GM12801 (cell line): ENCODE data around the gene APRT.

Experiments
- TF ChIP-seq, protein P1 (sequence below): IDR thresholded peaks from one replicate; pipeline ENCODE4 v1.5.1; 2011; ENCODE audit warnings: control low read depth; ENCODE audit not compliant: insufficient read length; ENCODE audit errors: extremely low read depth

APRT gene

DNA sequence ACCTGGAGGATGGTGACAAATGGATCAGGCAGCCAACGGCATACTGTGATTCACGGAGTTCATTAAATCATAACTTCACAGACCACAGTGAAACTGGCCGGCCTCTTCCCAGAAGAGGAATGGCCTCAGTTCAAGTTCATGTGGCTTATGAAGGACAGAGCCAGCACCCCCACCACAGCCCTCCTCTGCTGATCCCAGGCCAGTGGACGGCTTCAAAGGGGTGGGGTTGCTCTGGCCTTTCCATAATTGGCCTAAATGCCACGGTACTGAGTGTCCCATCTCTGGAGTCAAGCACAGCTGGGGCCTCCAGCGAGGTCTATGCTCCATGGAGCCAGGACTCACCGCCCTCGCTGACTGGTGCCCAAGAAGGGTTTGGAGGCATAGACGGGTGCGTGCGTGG, 23.7 kb upstream of the APRT start:
- TF ChIP-seq, protein P1, sequence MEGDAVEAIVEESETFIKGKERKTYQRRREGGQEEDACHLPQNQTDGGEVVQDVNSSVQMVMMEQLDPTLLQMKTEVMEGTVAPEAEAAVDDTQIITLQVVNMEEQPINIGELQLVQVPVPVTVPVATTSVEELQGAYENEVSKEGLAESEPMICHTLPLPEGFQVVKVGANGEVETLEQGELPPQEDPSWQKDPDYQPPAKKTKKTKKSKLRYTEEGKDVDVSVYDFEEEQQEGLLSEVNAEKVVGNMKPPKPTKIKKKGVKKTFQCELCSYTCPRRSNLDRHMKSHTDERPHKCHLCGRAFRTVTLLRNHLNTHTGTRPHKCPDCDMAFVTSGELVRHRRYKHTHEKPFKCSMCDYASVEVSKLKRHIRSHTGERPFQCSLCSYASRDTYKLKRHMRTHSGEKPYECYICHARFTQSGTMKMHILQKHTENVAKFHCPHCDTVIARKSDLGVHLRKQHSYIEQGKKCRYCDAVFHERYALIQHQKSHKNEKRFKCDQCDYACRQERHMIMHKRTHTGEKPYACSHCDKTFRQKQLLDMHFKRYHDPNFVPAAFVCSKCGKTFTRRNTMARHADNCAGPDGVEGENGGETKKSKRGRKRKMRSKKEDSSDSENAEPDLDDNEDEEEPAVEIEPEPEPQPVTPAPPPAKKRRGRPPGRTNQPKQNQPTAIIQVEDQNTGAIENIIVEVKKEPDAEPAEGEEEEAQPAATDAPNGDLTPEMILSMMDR = no peak

DNA sequence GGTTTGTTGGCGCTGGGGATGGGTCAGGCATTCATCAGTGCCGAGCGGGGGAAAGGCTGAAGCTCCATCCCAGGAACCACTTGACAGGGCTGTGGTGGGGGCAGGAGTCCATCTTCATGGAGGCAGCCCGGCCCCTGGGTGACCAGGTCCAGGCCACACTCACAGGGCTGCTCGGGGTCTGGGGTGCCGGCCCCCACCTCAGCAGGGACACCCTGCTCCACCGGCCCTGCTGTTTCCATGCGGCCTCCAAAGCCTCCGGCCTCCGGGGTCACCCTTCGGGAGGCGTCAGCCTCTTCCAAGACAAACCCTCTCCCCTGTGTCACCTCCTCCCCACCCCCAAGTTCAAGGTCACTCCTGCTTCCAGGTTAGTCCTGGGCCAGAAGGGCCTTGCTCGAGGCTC, 22.9 kb upstream of the APRT start:
- TF ChIP-seq, protein P1 = no peak

DNA sequence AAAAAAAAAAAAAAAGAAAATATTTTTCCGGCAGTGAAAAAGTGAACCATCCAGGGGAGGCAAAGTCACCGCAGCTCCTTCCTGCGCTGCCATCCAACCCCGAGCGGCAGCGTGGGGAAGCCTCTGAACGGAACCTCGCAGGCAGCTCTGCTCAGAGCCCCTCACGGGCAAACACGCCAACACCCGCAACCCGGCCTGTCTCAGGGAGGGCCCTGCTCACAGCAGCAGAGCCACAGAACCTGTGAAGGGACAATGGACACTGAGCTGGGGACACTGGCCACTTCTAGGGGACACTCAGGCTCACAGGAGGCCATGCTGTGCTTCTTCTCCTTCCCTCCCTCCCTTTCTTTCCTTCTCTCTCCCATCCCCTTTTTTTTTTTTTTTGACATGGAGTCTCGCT, 21.4 kb upstream of the APRT start:
- TF ChIP-seq, protein P1 = no peak

DNA sequence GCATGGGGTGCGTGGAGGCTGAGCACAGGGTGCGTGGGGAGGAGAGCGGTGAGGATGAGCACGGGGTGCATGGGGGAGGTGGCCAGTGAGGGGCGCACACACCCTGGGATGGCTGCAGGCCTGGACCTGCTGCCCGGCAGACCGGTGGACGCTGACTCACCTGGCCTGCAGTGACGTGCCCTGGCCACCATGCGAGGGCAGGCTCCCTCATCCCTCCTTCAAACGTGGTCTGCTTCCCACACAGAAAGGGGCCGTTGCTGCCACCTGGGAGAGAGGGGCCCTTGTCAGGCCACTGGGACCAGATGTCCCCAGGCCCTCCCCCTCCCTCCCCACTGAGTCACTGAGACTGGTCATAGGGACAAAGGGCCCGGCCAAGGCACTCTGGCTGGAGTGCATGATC, 20.1 kb upstream of the APRT start:
- TF ChIP-seq, protein P1 = no peak

DNA sequence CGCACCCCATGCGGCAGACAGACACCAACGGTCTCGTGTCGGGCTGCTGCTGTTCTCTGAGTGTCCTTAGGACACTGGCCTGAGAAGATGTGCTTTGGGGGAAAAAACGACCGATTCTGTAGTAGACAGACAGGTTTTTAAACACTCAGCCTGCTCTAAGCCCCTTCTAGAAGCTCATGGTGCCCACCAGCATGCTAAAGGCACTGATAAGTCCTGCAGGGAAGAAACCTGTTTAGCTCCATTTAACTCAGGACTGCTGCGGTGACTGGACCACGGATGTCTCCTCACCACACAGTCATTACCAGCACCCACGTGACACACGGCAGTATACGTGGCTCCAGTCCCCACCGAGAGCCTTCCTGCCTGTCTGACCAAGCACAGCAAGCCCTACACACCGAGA, 19.1 kb upstream of the APRT start:
- TF ChIP-seq, protein P1 = no peak

DNA sequence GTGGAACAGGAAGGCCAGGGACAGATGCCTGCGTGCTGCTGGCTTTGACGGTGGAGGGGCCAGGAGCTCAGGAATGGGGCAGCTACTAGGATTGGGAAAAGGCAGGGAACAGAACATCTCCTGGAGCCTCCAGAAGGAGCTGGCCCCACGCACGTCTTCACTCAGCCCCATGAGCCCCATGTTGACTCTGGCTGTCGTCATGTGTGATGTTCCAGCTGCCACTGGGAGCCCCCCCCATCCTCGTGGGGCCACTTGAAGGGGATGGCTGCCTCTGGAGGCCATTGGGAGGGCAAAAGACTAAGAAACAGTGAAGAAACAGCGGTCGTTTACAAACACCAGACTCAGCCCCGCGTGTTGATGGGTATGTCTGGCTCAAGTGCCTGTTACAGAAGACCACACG, 18.5 kb upstream of the APRT start:
- TF ChIP-seq, protein P1 = no peak

DNA sequence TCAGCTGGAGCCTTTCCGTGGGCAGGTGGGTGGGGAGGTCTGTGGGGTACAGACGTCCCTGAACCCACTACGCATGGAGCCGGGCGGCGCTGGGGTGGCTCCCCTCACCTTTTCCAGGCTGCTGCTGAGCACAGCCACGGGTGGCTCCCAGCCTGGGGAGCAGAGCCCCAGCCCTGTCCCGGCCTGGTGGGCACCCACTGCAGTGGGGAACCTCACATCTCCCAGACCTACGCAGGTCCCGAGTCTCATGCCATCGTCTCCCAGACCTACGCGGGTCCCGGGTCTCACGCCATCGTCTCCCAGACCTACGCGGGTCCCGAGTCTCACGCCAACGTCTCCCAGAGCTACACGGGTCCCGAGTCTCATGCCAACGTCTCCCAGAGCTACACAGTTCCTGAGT, 17.0 kb upstream of the APRT start:
- TF ChIP-seq, protein P1 = no peak

DNA sequence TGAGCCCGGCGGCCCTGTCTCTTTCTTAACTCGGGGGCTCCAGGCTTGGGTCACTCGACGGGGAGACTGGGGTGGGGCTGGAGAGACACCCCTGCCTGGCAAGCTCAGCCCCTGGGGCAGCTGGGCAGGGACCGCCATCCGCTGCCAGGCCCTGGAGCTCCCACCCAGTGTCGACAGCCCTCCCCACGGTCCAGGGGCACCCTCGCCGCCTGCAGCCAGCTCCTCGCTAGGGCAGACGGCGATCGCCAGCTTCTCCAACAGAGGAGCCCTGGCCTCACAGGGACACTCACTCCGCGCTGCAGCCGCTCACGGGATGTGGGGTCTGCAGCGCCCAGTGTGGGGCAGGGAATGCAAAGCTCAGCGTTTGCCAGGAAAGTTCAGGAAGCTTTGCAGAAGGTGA, 16.0 kb upstream of the APRT start:
- TF ChIP-seq, protein P1 = no peak
